ENCODE results near the gene ANKFN1. TPM values are rescaled to one million over a fixed set of nuclear protein-coding genes. Genes with fewer than 3 reads are reported as not detected.

Gene ANKFN1
- total and polyA plus RNA-seq, 10 of the 15 experiments (the other 5 are each of a cell fraction or from before 2014, with no cell fraction given) = 0.19 TPM; not detected in 9

GRCh38 chr17:56292010-56292409, 138.7 kb downstream of the ANKFN1 start (continued):
- TF ChIP-seq ZZZ3 (IDR thresholded peaks at IDR 0.05; ENCODE audit: control insufficient read depth, insufficient read length, low read depth) = no peak
- TF ChIP-seq ATF2 (IDR thresholded peaks at IDR 0.05; ENCODE audit: low read length) = no peak
- no peak for TF ChIP-seq HDGF (IDR thresholded peaks at IDR 0.05)
- no peak for TF ChIP-seq NRF1 (conservative IDR thresholded peaks at IDR 0.05; ENCODE audit: low read depth, low read length)
- TF ChIP-seq RCOR1 (conservative IDR thresholded peaks at IDR 0.05; ENCODE audit: low read depth, low read length) = no peak
- no peak for TF ChIP-seq GATAD2B (conservative IDR thresholded peaks at IDR 0.05; ENCODE audit: low read depth)
- no peak for TF ChIP-seq SMC3 (IDR thresholded peaks at IDR 0.05; ENCODE audit: borderline replicate concordance, low read length)

DNA sequence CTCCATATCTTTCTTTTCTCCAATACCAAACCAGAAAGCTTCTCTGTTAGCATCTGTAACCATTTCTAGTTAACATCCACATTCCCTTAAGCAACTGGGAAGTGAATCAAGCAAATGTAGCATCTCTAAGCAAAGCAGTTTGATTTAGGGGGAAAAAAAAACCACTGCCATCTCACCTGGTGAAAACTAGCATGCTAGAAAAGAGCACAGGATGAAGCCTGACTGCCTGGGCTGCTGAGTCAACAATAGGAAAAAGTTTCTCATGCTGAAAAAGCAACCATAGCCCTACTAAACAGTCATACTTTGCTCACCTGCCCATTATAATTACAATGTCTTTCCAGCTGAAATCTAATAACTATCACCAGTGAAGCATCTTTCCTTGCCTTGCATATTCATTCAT, 139.3 kb downstream of the ANKFN1 start:
- no peak overlapping the region for H2AFZ ChIP-seq (ENCODE audit: control insufficient read depth, low read depth, low read length)
- no peak for DNase-seq (ENCODE audit: low read depth, low spot score)
- no peak for FAIRE-seq
- H3K27ac ChIP-seq (ENCODE audit: control insufficient read depth, insufficient read depth) = no peak overlapping the region
- SMC1A ChIA-PET (ENCODE audit: uncharacterized antibody, unreplicated experiment) = no interaction called here
- no TSS peak for BruUV-seq (replicated peaks)
- in situ Hi-C loops (cut with MboI) (no loop called here), intact Hi-C loops (cut with micrococcal nuclease; ENCODE audit: unreplicated experiment) (no loop called here)
- H3K9me3 ChIP-seq (replicated peaks; ENCODE audit: control insufficient read depth, insufficient read depth, low read length) = no peaks in the 10 kb centered on the region
- POLR2A ChIA-PET = no interaction called here
- no peaks in the 10 kb centered on the region for H3K36me3 ChIP-seq (ENCODE audit: control insufficient read depth in 2 of 2, insufficient read depth in 2 of 2, low read length in 1 of 2)
- no peak overlapping the region for H3K9ac ChIP-seq (ENCODE audit: control insufficient read depth, insufficient read depth, low read length)
- H4K20me1 ChIP-seq (ENCODE audit: control insufficient read depth, insufficient read depth) = no peaks in the 10 kb centered on the region
- no peaks in the 10 kb centered on the region for H3K27me3 ChIP-seq (replicated peaks in 1 of 2; ENCODE audit: control insufficient read depth in 2 of 2, insufficient read depth in 2 of 2, low read length in 1 of 2)
- ATAC-seq = no peak
- CTCF ChIA-PET = no interaction called here
- H3K79me2 ChIP-seq (ENCODE audit: control insufficient read depth, insufficient read depth, low read length) = no peaks in the 10 kb centered on the region
- H3K4me3 ChIP-seq = no peak overlapping the region
- H3K4me2 ChIP-seq (ENCODE audit: control insufficient read depth, insufficient read depth) = no peak overlapping the region
- RAD21 ChIA-PET (ENCODE audit: unreplicated experiment) = no interaction called here
- H3K4me1 ChIP-seq (ENCODE audit: control insufficient read depth, insufficient read depth, low read length) = no peaks in the 10 kb centered on the region
- TF ChIP-seq SIN3A (IDR thresholded peaks at IDR 0.05; ENCODE audit: low read depth, low read length) (no peak), NR2C2 (IDR thresholded peaks at IDR 0.05; ENCODE audit: borderline replicate concordance, control insufficient read depth, insufficient read length, low read depth) (no peak), CBX5 (IDR thresholded peaks at IDR 0.05; ENCODE audit: low read depth) (no peak), EP300 (IDR thresholded peaks at IDR 0.05; ENCODE audit: borderline replicate concordance in 1 of 2, control insufficient read depth in 1 of 2, low read depth in 2 of 2, low read length in 2 of 2) (no peak), TCF3 (IDR thresholded peaks at IDR 0.05; ENCODE audit: borderline replicate concordance, insufficient read depth, low read depth, low read length) (no peak), ZNF217 (IDR thresholded peaks at IDR 0.05) (no peak), CBX3 (IDR thresholded peaks at IDR 0.05; ENCODE audit: borderline replicate concordance, low read depth) (no peak), RCOR1 (conservative IDR thresholded peaks at IDR 0.05; ENCODE audit: low read depth, low read length) (no peak), RAD21 (IDR thresholded peaks at IDR 0.05; ENCODE audit: insufficient read depth, low read depth, low read length) (no peak), PML (IDR thresholded peaks at IDR 0.05; ENCODE audit: low read length) (no peak), KDM1A (IDR thresholded peaks at IDR 0.05; ENCODE audit: borderline replicate concordance) (no peak), HDAC6 (IDR thresholded peaks at IDR 0.05; ENCODE audit: unreplicated experiment) (no peak), BHLHE40 (IDR thresholded peaks at IDR 0.05; ENCODE audit: borderline replicate concordance in 1 of 2, low read depth in 2 of 2, low read length in 1 of 2) (no peak)
- TF ChIP-seq, protein P1, sequence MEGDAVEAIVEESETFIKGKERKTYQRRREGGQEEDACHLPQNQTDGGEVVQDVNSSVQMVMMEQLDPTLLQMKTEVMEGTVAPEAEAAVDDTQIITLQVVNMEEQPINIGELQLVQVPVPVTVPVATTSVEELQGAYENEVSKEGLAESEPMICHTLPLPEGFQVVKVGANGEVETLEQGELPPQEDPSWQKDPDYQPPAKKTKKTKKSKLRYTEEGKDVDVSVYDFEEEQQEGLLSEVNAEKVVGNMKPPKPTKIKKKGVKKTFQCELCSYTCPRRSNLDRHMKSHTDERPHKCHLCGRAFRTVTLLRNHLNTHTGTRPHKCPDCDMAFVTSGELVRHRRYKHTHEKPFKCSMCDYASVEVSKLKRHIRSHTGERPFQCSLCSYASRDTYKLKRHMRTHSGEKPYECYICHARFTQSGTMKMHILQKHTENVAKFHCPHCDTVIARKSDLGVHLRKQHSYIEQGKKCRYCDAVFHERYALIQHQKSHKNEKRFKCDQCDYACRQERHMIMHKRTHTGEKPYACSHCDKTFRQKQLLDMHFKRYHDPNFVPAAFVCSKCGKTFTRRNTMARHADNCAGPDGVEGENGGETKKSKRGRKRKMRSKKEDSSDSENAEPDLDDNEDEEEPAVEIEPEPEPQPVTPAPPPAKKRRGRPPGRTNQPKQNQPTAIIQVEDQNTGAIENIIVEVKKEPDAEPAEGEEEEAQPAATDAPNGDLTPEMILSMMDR (IDR thresholded peaks at IDR 0.05 in 2 of 3, conservative IDR thresholded peaks at IDR 0.05 in 1 of 3; ENCODE audit: control insufficient read depth in 2 of 3, extremely low read depth in 1 of 3, insufficient read depth in 1 of 3, low read depth in 3 of 3, low read length in 3 of 3) = no peak
